Activated T-helper 9 cell treated with anti-CD3 and anti-CD28 coated beads, Interleukin-2, amount 50 U/mL, for 16 hours (primary cell): Measurements from ENCODE around the gene RERE.

ENCODE experiments used
- DNase-seq: peaks from one replicate; pipeline ENCODE4 v3.0.0-alpha.2; 2020; ENCODE audit warnings: low read depth

The RERE gene

GRCh38 chr1:8362701-8363101, 454.7 kb downstream of the RERE start:
- DNase-seq: no peak

- DNase-seq: no peak
Observed at GRCh38 chr1:8361198-8361849, 456.1 kb downstream of the RERE start.

- no peak for DNase-seq
Observed at GRCh38 chr1:8360493-8361197, 456.8 kb downstream of the RERE start.

- no peak for DNase-seq
Observed at GRCh38 chr1:8359617-8360481, 457.6 kb downstream of the RERE start.

GRCh38 chr1:8358897-8359616, 458.4 kb downstream of the RERE start:
- no peak for DNase-seq

- no peak for DNase-seq
Observed at GRCh38 chr1:8358241-8358896, 459.1 kb downstream of the RERE start.

- DNase-seq: no peak
Observed at GRCh38 chr1:8357329-8358101, 459.9 kb downstream of the RERE start.

- DNase-seq: no peak
Observed at GRCh38 chr1:8356256-8357209, 460.9 kb downstream of the RERE start.

- DNase-seq: no peak
Observed at GRCh38 chr1:8355439-8356255, 461.8 kb downstream of the RERE start.

- no peak for DNase-seq
Observed at GRCh38 chr1:8354038-8354437, 463.4 kb downstream of the RERE start.

GRCh38 chr1:8352886-8353785, 464.3 kb downstream of the RERE start:
- DNase-seq: no peak

GRCh38 chr1:8352471-8352845, 465.0 kb downstream of the RERE start:
- DNase-seq: no peak

GRCh38 chr1:8351693-8352470, 465.6 kb downstream of the RERE start:
- DNase-seq: no peak

- DNase-seq: no peak
Observed at GRCh38 chr1:8350914-8351684, 466.3 kb downstream of the RERE start.

- DNase-seq: no peak
Observed at GRCh38 chr1:8349961-8350360, 467.5 kb downstream of the RERE start.

GRCh38 chr1:8349473-8349865, 468.0 kb downstream of the RERE start:
- DNase-seq: no peak
